GM12874 (cell line): ENCODE measurements around the gene RPL7A.

Experiments
- TF ChIP-seq, protein P1 (sequence below): IDR thresholded peaks from 2 replicates; pipeline ENCODE4 v1.5.1; 2011; ENCODE audit warnings: low read depth, mild to moderate bottlenecking, control low read depth, low read length, moderate library complexity; ENCODE audit not compliant: insufficient read depth

RPL7A gene

DNA sequence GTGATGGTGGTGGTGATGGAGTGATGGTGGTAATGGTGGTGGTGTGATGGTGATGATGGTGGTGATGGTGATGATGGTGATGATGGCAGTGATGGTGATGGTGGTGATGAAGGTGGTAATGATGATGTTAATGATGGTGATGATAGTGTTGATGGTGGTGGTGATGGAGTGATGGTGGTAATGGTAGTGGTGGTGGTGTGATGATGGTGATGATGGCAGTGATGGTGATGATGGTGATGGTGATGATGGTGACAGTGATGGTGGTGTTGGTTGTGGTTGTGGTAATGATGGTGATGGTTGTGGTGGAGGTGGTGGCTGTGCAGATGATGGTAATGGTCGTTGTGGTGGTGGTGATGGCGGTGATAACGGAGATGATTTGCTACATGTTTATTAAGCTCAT is 35.4 kb downstream of the RPL7A start:
- TF ChIP-seq, protein P1, sequence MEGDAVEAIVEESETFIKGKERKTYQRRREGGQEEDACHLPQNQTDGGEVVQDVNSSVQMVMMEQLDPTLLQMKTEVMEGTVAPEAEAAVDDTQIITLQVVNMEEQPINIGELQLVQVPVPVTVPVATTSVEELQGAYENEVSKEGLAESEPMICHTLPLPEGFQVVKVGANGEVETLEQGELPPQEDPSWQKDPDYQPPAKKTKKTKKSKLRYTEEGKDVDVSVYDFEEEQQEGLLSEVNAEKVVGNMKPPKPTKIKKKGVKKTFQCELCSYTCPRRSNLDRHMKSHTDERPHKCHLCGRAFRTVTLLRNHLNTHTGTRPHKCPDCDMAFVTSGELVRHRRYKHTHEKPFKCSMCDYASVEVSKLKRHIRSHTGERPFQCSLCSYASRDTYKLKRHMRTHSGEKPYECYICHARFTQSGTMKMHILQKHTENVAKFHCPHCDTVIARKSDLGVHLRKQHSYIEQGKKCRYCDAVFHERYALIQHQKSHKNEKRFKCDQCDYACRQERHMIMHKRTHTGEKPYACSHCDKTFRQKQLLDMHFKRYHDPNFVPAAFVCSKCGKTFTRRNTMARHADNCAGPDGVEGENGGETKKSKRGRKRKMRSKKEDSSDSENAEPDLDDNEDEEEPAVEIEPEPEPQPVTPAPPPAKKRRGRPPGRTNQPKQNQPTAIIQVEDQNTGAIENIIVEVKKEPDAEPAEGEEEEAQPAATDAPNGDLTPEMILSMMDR = no peak

DNA sequence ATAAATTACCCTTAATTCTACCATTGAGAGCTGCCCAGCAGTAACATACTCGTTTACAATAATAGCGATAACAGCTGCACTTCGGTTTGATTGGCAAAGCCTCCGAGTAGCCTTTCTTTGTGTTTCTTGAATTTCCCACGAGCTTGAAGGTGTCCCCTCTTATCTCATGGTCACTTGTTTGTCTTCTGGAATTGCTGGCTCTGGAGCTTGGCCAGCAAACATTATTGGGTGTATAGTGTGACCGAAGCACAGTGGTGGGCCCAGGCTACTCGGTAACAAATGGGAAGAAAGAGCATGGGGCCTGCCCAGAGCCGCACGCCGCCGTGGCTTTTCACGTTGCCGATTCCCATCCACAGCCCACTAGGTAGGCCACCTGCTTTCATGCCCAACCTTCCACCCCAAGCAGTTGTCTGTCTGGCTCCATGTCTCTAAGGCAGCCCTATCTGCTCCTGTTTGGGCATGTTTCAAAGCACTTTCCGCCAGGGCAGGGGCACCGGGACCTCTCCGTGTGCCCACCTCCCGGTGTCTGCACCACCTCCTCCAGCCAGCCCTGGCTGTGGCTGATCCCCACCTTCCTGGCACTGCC is 36.8 kb downstream of the RPL7A start:
- TF ChIP-seq, protein P1 = no peak

DNA sequence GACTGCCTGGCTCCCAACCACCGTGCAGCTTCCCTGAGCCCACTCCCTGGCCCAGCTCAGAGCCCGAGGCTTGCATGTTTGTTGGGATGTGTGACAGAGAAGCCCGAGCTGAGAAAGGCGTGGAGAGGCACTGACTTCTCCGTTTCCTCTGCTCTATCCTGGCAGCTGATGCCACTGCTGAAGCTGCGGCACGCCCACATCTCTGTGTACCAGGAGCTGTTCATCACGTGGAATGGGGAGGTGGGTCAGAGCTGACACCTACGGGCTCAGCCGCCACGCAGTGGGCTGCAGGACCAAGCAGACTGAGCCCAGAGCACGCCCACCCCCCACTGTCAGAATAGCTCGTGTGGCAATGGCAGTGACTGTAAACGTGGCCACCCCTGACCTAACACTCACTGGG is 37.4 kb downstream of the RPL7A start:
- TF ChIP-seq, protein P1 = no peak

DNA sequence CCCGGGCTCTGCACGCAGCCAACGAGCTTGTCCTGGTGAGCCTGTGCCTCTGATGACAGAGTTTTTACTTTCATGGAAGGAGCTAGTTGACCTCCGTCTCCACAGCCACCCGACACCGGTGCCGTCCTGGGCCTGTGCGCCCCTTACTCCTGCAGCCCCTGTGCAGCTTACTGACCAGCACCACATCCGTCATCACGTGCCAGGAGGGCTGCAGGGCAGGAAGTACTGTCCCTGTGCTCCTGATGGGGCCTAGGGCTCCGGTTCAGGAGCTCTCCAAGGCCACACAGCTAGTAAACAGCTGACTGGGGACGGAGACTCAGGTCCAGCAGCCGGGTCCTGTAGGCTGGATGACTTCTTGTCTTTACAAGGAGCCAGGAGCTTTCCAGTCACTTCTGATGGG is 38.3 kb downstream of the RPL7A start:
- TF ChIP-seq, protein P1 = no peak

DNA sequence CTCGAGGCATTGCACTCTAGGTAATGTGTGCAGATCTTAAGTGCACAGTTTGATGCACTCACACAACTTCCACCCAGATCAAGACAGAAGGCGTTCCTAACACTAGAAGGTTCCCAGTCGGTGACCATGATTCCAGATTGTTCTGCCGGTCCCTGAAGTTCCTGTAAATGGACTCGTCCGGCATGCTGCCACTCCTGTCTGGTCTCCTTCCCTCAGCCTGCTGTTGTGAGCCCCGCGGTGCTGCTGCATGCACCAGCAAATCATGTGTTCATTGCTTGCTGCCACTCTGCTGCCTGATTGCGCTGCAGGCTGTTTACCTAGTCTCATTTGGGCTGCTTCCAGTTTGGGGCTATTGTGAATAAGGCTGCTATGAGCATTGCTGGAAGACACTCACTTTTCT is 39.7 kb downstream of the RPL7A start:
- TF ChIP-seq, protein P1 = no peak

DNA sequence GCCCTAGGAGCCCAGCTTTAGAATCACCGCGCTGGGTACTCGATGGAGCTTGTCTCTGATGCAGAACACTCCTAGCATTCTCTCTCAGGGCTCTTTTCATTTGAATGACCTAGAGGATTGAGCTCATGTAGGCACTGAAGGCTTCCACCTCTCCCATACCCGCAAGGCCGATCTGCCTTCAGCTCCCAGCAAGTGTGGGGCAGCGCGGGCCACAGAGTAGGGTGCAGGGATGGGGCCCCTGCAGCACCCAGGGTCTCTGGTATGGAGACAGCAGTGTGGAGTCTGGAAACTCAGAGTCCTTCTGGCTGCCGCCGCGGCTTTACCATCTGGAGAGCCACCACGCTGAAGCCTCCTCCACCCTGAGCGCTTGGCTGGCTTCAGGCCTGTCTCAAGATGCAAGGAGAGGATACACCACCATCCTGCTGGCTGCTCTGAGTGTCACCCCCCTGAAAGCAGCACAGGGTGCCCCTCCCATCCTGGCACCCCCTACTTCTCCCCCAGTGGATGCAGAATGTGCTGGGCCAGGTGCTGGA is 41.1 kb downstream of the RPL7A start:
- TF ChIP-seq, protein P1 = no peak

DNA sequence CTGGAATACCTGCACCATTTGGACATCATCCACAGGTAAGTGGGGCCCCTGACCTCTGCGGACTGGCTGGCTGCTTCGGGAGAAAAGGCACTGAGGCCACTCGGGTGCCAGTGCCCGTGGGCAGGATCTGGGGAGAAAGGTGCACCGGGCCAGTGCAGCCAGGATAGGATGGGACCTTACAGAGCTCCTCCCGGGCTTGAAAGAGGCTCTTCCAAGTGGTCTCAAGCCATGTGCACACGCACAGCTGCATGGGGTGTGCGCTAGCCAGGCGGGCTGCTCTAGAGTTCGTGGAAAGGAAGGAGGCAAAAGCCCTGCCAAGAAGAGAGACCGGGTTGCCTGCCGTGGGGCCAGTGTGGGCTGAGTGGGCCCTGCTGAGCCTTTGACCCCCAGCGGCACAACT is 41.5 kb downstream of the RPL7A start:
- TF ChIP-seq, protein P1 = no peak
